Neural progenitor cell (in vitro differentiated cells): Measurements from ENCODE around the gene ANKS1B.

Source experiments
- CTCF ChIP-seq: fragments of 200-600 bp; sonication (generic); IDR thresholded peaks from 2 replicates; pipeline ENCODE4 v1.5.1; 2017; ENCODE audit warnings: antibody characterized with exemption, mild to moderate bottlenecking
- EZH2 ChIP-seq: fragments of 200-600 bp; sonication (generic); IDR thresholded peaks from 2 replicates; pipeline ENCODE4 v1.6.1; 2017; ENCODE audit warnings: antibody characterized with exemption, mild to moderate bottlenecking, moderate library complexity
- EZH2phosphoT487 ChIP-seq: fragments of 200-600 bp; sonication (generic); IDR thresholded peaks from 2 replicates; pipeline ENCODE4 v1.6.1; 2017; ENCODE audit warnings: antibody characterized with exemption

GRCh38 chr12:99017971-99018370, 966.8 kb downstream of the ANKS1B start:
- TF ChIP-seq CTCF (no peak), EZH2 (no peak), EZH2phosphoT487 (no peak)
